Cardiac septum (tissue), 1 donor: ENCODE data around the gene PSIP1. TPM values are rescaled to one million over a fixed set of nuclear protein-coding genes. Genes with fewer than 3 reads are reported as not detected.

ENCODE experiments used
- total RNA-seq: library from RNA; stranded (reverse); fragmentation: NEBNext Ultra II Directional; extraction: Animal tissue kit (Norgen Biotek cat#: 25700); gene quantifications from one replicate; pipeline ENCODE4 v1.2.1, GENCODE V29; 2021
- donor health status: DM: no; HTN: no; CAD: no.

The PSIP1 gene
- total RNA-seq, 1 donor from 2014 or later: 21.2 TPM

Other genes with a start within 250 kb of the PSIP1 start
- gene TTC39B, start 203.8 kb downstream of the PSIP1 start, total RNA-seq: 3.2 TPM
- 31.5 TPM for gene SNAPC3, start 88.1 kb downstream of the PSIP1 start, total RNA-seq
- 2.5 TPM for gene CCDC171, start 42.1 kb upstream of the PSIP1 start, total RNA-seq